Measurements from ENCODE around the gene KIAA1328.

- TF ChIP-seq, protein P1, sequence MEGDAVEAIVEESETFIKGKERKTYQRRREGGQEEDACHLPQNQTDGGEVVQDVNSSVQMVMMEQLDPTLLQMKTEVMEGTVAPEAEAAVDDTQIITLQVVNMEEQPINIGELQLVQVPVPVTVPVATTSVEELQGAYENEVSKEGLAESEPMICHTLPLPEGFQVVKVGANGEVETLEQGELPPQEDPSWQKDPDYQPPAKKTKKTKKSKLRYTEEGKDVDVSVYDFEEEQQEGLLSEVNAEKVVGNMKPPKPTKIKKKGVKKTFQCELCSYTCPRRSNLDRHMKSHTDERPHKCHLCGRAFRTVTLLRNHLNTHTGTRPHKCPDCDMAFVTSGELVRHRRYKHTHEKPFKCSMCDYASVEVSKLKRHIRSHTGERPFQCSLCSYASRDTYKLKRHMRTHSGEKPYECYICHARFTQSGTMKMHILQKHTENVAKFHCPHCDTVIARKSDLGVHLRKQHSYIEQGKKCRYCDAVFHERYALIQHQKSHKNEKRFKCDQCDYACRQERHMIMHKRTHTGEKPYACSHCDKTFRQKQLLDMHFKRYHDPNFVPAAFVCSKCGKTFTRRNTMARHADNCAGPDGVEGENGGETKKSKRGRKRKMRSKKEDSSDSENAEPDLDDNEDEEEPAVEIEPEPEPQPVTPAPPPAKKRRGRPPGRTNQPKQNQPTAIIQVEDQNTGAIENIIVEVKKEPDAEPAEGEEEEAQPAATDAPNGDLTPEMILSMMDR (IDR thresholded peaks at IDR 0.05; ENCODE audit: low read depth, low read length, missing input control) = no peak
- TF ChIP-seq JUND (IDR thresholded peaks at IDR 0.05) = no peak
Measured at GRCh38 chr18:37042381-37042780, 213.5 kb downstream of the KIAA1328 start.
